Neural crest cell (in vitro differentiated cells): ENCODE measurements around the gene LRMDA. TPM values are rescaled to one million over a fixed set of nuclear protein-coding genes. Genes with fewer than 3 reads are reported as not detected.
"Not testable (repeated sequence)": the region's sequence is repeated elsewhere in the genome, so short reads cannot be mapped to it uniquely, and the experiment has no call there.

Source experiments
- DNase-seq: peaks from one replicate; pipeline ENCODE4 v3.0.0; 2021; ENCODE audit warnings: low read depth, mixed read lengths, low spot score
- H3K27ac Mint-ChIP-seq: one replicate; pipeline ENCODE4 v1.8.0; 2021; ENCODE audit warnings: mild to moderate bottlenecking, mixed read lengths; ENCODE audit not compliant: unreplicated experiment
- H3K27me3 Mint-ChIP-seq: 2 replicates; pipeline ENCODE4 v1.8.0; 2021; ENCODE audit warnings: low read depth, mild to moderate bottlenecking, mixed read lengths
- H3K36me3 Mint-ChIP-seq: 2 replicates; pipeline ENCODE4 v1.8.0; 2021; ENCODE audit warnings: low read depth, mild to moderate bottlenecking, mixed read lengths
- H3K4me1 Mint-ChIP-seq: 2 replicates; pipeline ENCODE4 v1.8.0; 2021; ENCODE audit warnings: mixed read lengths
- H3K4me3 Mint-ChIP-seq: one replicate; pipeline ENCODE4 v1.8.0; 2021; ENCODE audit warnings: mild to moderate bottlenecking, mixed read lengths
- H3K9me3 Mint-ChIP-seq: 2 replicates; pipeline ENCODE4 v1.8.0; 2021; ENCODE audit warnings: mixed read lengths
- total RNA-seq: library from RNA; stranded (reverse); gene quantifications from 2 replicates; pipeline ENCODE4 v1.2.1, GENCODE V29; 2021
- TF ChIP-seq, protein P1 (sequence below): fragments of 200-600 bp; sonication (generic); conservative IDR thresholded peaks from 2 replicates; pipeline ENCODE4 v1.5.0; 2021; ENCODE audit warnings: antibody characterized with exemption, mild to moderate bottlenecking

The LRMDA gene
- total RNA-seq, 1 donor from 2014 or later: 3.1 TPM

- Mint-ChIP-seq H3K36me3 (peaks cover 20% of the 10 kb centered on the region), H3K27me3 (peaks cover 19% of the 10 kb centered on the region), H3K27ac (no peak overlapping the region), H3K4me1 (peaks cover 8% of the 10 kb centered on the region), H3K4me3 (no peak overlapping the region), H3K9me3 (peaks cover 9% of the 10 kb centered on the region)
- DNase-seq: no peak
- TF ChIP-seq, protein P1, sequence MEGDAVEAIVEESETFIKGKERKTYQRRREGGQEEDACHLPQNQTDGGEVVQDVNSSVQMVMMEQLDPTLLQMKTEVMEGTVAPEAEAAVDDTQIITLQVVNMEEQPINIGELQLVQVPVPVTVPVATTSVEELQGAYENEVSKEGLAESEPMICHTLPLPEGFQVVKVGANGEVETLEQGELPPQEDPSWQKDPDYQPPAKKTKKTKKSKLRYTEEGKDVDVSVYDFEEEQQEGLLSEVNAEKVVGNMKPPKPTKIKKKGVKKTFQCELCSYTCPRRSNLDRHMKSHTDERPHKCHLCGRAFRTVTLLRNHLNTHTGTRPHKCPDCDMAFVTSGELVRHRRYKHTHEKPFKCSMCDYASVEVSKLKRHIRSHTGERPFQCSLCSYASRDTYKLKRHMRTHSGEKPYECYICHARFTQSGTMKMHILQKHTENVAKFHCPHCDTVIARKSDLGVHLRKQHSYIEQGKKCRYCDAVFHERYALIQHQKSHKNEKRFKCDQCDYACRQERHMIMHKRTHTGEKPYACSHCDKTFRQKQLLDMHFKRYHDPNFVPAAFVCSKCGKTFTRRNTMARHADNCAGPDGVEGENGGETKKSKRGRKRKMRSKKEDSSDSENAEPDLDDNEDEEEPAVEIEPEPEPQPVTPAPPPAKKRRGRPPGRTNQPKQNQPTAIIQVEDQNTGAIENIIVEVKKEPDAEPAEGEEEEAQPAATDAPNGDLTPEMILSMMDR: no peak
Observed at GRCh38 chr10:75514830-75515229, 83.4 kb downstream of the LRMDA start.

GRCh38 chr10:75516154-75516553 lies 84.7 kb downstream of the LRMDA start:
- not testable (repeated sequence) for H3K27ac Mint-ChIP-seq, DNase-seq, H3K4me3 Mint-ChIP-seq
- Mint-ChIP-seq H3K36me3 (peaks cover 23% of the 10 kb centered on the region), H3K4me1 (peaks cover 11% of the 10 kb centered on the region), H3K27me3 (peaks cover 25% of the 10 kb centered on the region), H3K9me3 (peaks cover 13% of the 10 kb centered on the region)

- DNase-seq, H3K4me3 Mint-ChIP-seq, H3K27ac Mint-ChIP-seq: not testable (repeated sequence)
- Mint-ChIP-seq H3K27me3 (peaks cover 13% of the 10 kb centered on the region), H3K36me3 (peaks cover 23% of the 10 kb centered on the region), H3K9me3 (peaks cover 13% of the 10 kb centered on the region), H3K4me1 (peaks cover 12% of the 10 kb centered on the region)
Observed at GRCh38 chr10:75519213-75519612, 87.8 kb downstream of the LRMDA start.

DNA sequence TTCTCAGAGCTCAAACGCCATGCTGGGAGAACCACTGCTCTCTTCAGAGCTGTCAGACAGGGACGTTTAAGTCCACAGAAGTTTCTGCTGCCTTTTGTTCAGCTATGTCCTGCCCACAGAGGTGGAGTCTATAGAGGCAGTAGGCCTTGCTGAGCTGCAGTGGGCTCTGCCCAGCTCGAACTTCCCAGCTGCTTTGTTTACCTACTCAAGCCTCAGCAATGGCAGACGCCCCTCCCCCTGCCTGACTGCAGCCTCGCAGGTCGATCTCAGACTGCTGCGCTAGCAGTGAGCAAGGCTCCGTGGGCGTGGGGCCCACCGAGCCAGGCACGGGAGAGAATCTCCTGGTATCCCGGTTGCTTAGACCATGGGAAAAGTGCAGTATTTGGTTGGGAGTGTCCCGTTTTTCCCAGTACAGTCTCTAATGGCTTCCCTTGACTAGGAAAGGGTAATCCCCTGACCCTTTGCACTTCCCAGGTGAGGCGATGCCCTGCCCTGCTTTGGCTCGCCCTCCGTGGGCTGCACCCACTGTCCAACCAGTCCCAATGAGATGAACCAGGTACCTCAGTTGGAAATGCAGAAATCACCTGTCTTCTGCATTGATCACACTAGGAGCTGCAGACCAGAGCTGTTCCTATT lies 89.9 kb downstream of the LRMDA start:
- not testable (repeated sequence) for H3K4me3 Mint-ChIP-seq, H3K9me3 Mint-ChIP-seq
- H3K36me3 Mint-ChIP-seq: peaks cover 17% of the 10 kb centered on the region
- DNase-seq: peak; percentile 10
- peaks cover 13% of the 10 kb centered on the region for H3K27me3 Mint-ChIP-seq
- H3K27ac Mint-ChIP-seq: peak overlapping the region; percentile 82
- H3K4me1 Mint-ChIP-seq: peaks cover 12% of the 10 kb centered on the region

GRCh38 chr10:75525067-75525466 lies 93.6 kb downstream of the LRMDA start:
- TF ChIP-seq, protein P1: no peak
- peaks cover 6% of the 10 kb centered on the region for H3K9me3 Mint-ChIP-seq
- peaks cover 12% of the 10 kb centered on the region for H3K4me1 Mint-ChIP-seq
- no peak for DNase-seq
- H3K4me3 Mint-ChIP-seq: no peak overlapping the region
- H3K27ac Mint-ChIP-seq: no peak overlapping the region
- H3K27me3 Mint-ChIP-seq: peaks cover 8% of the 10 kb centered on the region
- peaks cover 3% of the 10 kb centered on the region for H3K36me3 Mint-ChIP-seq

DNA sequence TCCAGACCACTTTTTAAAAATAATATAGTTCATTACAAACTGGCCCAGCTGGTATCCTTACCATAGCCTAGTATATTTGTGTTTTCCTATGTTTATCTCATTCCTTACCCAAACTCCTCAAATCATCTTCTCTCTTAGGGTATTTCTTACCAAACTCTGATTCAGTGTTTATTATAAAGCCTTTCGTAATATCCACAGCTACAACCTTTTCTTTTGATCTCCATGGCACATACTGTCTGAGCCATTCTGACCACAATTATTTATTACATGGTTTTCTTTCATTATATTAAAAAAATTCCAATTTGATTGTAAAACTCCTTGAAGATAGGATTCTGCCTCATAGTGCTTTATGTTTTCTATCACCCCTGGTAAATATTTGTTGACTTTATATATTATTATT lies 94.2 kb downstream of the LRMDA start:
- Mint-ChIP-seq H3K27ac (no peak overlapping the region), H3K9me3 (peaks cover 2% of the 10 kb centered on the region), H3K36me3 (no peaks in the 10 kb centered on the region), H3K27me3 (peaks cover 3% of the 10 kb centered on the region), H3K4me1 (peaks cover 12% of the 10 kb centered on the region), H3K4me3 (no peak overlapping the region)
- no peak for DNase-seq
- TF ChIP-seq, protein P1: no peak

GRCh38 chr10:75527542-75527941 lies 96.1 kb downstream of the LRMDA start:
- TF ChIP-seq, protein P1: no peak
- DNase-seq: no peak
- no peaks in the 10 kb centered on the region for H3K4me1 Mint-ChIP-seq
- H3K36me3 Mint-ChIP-seq: no peaks in the 10 kb centered on the region
- H3K9me3 Mint-ChIP-seq: peaks cover 2% of the 10 kb centered on the region
- no peak overlapping the region for H3K27ac Mint-ChIP-seq
- H3K27me3 Mint-ChIP-seq: peaks cover 2% of the 10 kb centered on the region
- no peak overlapping the region for H3K4me3 Mint-ChIP-seq
